ENCODE measurements around the gene LCP2.

DNA sequence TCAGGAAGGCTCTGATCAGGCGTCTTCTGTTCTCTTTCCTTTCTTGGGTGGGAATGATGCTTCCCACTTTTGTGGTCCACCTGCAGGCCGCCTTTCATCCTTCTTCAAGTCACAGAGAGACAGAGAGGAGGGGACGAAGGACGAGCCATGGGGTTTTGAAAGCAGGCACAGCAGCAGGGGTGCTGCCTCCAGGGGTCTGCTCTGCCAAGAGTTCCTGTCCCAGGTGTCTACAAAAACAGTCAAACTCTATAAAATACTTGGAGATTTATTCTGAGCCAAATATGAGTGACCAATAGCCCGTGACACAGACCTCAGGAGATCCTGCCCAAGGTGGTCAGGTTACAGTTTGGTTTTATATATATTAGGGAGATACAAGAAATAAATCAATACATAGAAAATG, 34.5 kb upstream of the LCP2 start:
- TF ChIP-seq, protein P1, sequence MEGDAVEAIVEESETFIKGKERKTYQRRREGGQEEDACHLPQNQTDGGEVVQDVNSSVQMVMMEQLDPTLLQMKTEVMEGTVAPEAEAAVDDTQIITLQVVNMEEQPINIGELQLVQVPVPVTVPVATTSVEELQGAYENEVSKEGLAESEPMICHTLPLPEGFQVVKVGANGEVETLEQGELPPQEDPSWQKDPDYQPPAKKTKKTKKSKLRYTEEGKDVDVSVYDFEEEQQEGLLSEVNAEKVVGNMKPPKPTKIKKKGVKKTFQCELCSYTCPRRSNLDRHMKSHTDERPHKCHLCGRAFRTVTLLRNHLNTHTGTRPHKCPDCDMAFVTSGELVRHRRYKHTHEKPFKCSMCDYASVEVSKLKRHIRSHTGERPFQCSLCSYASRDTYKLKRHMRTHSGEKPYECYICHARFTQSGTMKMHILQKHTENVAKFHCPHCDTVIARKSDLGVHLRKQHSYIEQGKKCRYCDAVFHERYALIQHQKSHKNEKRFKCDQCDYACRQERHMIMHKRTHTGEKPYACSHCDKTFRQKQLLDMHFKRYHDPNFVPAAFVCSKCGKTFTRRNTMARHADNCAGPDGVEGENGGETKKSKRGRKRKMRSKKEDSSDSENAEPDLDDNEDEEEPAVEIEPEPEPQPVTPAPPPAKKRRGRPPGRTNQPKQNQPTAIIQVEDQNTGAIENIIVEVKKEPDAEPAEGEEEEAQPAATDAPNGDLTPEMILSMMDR (conservative IDR thresholded peaks at IDR 0.05 in 1 of 2, IDR thresholded peaks at IDR 0.05 in 1 of 2; ENCODE audit: low read depth in 1 of 2, low read length in 2 of 2): no peak
- no peak for TF ChIP-seq EZH2 (IDR thresholded peaks at IDR 0.05; ENCODE audit: low read length, missing control alignments)

Measured in fibroblast of lung (primary cell).